K562 (cell line): ENCODE data around the gene SEC61A2. TPM values are rescaled to one million over a fixed set of nuclear protein-coding genes. Genes with fewer than 3 reads are reported as not detected.
A peak's percentile ranks its signal among the peaks of the same experiment; 100 is the strongest.

ENCODE experiments used
- ARID2 ChIP-seq: fragments of 450-650 bp; IDR thresholded peaks from 2 replicates; pipeline ENCODE4 v1.6.1; 2017; ENCODE audit warnings: antibody characterized with exemption, mild to moderate bottlenecking
- CBX5 ChIP-seq: IDR thresholded peaks from 2 replicates; pipeline ENCODE4 v1.6.1; 2014; ENCODE audit warnings: low read depth, borderline replicate concordance
- CXXC5 ChIP-seq: fragments of 250-450 bp; sonication (Bioruptor Pico); IDR thresholded peaks from 2 replicates; pipeline ENCODE4 v1.8.0; 2022; ENCODE audit warnings: inconsistent platforms, mild to moderate bottlenecking, moderate library complexity
- GABPB1 ChIP-seq: sonication (generic); formaldehyde crosslinking; IDR thresholded peaks from 2 replicates; pipeline ENCODE4 v1.8.0; 2022; ENCODE audit warnings: mild to moderate bottlenecking, missing genetic modification reagents
- HDAC1 ChIP-seq, 2 experiments: fragments of 450-650 bp; IDR thresholded peaks; 2 replicates each; pipeline ENCODE4 v1.6.1; 2016 to 2017; ENCODE audit warnings: inconsistent platforms in 1 of 2, mild to moderate bottlenecking in 1 of 2, moderate library complexity in 1 of 2
- HEY1 ChIP-seq: fragments of 250-450 bp; sonication (Bioruptor Pico); IDR thresholded peaks from 2 replicates; pipeline ENCODE4 v1.5.0; 2020; ENCODE audit warnings: mild to moderate bottlenecking, moderate library complexity, borderline replicate concordance
- MAFG ChIP-seq: fragments of 450-650 bp; conservative IDR thresholded peaks from 2 replicates; pipeline ENCODE4 v1.6.1; 2016; ENCODE audit warnings: missing genetic modification characterization, missing compliant biosample characterization
- MCM7 ChIP-seq, 2 experiments: fragments of 450-650 bp; IDR thresholded peaks; 2 replicates each; pipeline ENCODE4 v1.6.1; 2016 to 2018
- TSC22D4 ChIP-seq: fragments of 450-650 bp; IDR thresholded peaks from 2 replicates; pipeline ENCODE4 v1.6.1; 2016; ENCODE audit warnings: missing genetic modification characterization, missing biosample characterization, control low read depth
- YY1 ChIP-seq, 3 experiments: IDR thresholded peaks; 2 replicates each; pipeline ENCODE4 v1.6.1; 2011; ENCODE audit warnings: low read length in 2 of 3, mild to moderate bottlenecking in 2 of 3, moderate library complexity in 2 of 3, borderline replicate concordance in 1 of 3, control low read depth in 1 of 3, low read depth in 1 of 3; ENCODE audit not compliant: insufficient read depth in 3 of 3, insufficient replicate concordance in 2 of 3, control insufficient read depth in 1 of 3, insufficient read length in 1 of 3; ENCODE audit errors: extremely low read depth in 1 of 3
- ZFP1 ChIP-seq: fragments of 450-650 bp; formaldehyde crosslinking; IDR thresholded peaks from 2 replicates; pipeline ENCODE4 v1.4.0; 2020; ENCODE audit warnings: mild to moderate bottlenecking, mixed read lengths
- ZNF764 ChIP-seq: fragments of 250-450 bp; sonication (Bioruptor Pico); IDR thresholded peaks from 2 replicates; pipeline ENCODE4 v1.4.0; 2020; ENCODE audit warnings: low read depth, mild to moderate bottlenecking, moderate library complexity
- polyA plus RNA-seq, 8 experiments: library from polyadenylated mRNA; depleted of rRNA in 4 of 8; stranded (reverse) in 5 of 8; unstranded in 3 of 8; fragments of >200 nt; fragmentation: Nextera tagmentation in 2 of 8; fragmentation: Illumina TruSeq in 1 of 8; extraction: Ambion mirVana in 2 of 8; extraction: Trizol in 1 of 8; gene quantifications; 2 replicates each; pipeline versions ENCODE4 v1.2.1 to v1.2.3, GENCODE V29; 2011 to 2014; ENCODE audit warnings: inconsistent platforms in 1 of 8, missing spikeins in 1 of 8
- total RNA-seq, 7 experiments: library from RNA; depleted of rRNA in 6 of 7; stranded (reverse); fragments of >200 nt in 6 of 7; fragmentation: Illumina TruSeq in 2 of 7; extraction: Trizol in 2 of 7; gene quantifications; 2 replicates each; pipeline versions ENCODE4 v1.2.1 to v1.2.3, GENCODE V29; 2011 to 2021; ENCODE audit warnings: low replicate concordance in 1 of 7
- TF ChIP-seq, protein P1 (sequence below), 2 experiments: IDR thresholded peaks; 2 replicates each; pipeline ENCODE4 v1.6.1; 2012; ENCODE audit warnings: improper control_type of control experiment in 2 of 2, low read depth in 2 of 2, low read length in 2 of 2, borderline replicate concordance in 1 of 2
- TF ChIP-seq, protein P2 (sequence below), 2 experiments: fragments of 450-650 bp in 1 of 2; sonication (generic) in 1 of 2; formaldehyde crosslinking in 1 of 2; IDR thresholded peaks; 2 replicates each; pipeline versions ENCODE4 v1.7.1 to v1.9.0; 2016 to 2022; ENCODE audit warnings: inconsistent platforms in 1 of 2, mild to moderate bottlenecking in 1 of 2, missing genetic modification reagents in 1 of 2

SEC61A2 gene
- total and polyA plus RNA-seq, 9 of the 15 experiments (the other 6 are each of a cell fraction or from before 2014, with no cell fraction given), result 1.2 to 9.7 (median 3.9) TPM

DNA sequence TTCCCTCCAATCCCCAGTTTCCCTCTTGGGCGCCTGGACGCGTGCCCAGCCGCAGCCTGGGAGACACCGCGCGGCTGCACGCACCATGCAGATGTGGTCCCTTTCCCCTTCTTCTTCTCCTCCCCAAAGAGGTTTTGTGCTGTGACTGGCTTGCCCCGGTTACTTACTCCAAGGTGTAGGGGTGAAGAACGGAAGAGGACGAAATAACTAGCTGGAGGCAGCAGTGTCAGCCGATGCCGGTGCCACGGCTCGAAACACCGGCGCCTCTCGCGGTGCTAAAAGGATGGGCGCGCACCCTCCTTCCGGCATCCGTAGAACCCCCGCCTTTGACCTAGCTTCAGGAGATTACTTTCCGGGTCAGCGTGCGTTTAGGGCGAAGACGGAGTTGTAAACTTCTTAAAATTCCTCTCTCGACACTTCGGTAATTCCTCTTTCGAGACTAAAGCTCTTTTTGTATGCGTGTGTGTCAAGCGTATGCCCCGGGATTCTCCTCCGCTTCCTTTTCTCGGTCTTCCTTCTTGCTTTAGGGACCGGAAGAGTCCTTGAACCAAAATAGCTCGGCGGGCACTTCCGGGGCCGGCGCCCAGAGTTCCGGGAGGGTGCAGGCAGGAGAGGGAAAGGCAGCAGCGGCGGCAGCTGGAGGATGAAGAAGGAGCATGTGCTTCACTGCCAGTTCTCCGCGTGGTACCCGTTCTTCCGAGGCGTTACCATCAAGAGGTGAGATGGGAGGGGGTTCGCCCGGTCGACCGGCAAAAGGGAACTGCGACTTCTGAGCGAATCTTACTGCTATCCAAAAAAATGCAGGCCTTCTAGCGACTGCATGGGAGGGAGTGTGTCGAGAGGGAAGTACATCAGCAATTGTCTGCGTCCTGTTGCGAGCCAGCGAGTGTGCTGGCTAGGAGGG lies 66.4 kb downstream of the SEC61A2 start, which contains the start of the genes CDC123 and NUDT5 (continued):
- TF ChIP-seq CXXC5 (CRISPR knock-in tag) (peak; percentile 82), MCM7 (IDR thresholded peaks at IDR 0.05) (no peak), HDAC1 (IDR thresholded peaks at IDR 0.05) (peak in 1 of 2 experiments; percentile 80; a peak in 2 of 4 replicates), CBX5 (no peak), ZNF764 (no peak), YY1 (IDR thresholded peaks at IDR 0.05; ENCODE audit: borderline replicate concordance in 1 of 3, control insufficient read depth in 1 of 3, extremely low read depth in 1 of 3, insufficient read depth in 3 of 3, insufficient read length in 1 of 3, insufficient replicate concordance in 2 of 3, low read depth in 1 of 3, low read length in 2 of 3) (peak in 1 of 3 experiments; percentile 19), ZFP1 (CRISPR knock-in tag) (no peak), MAFG (tag) (no peak), GABPB1 (peak; percentile 97), ARID2 (no peak), TSC22D4 (tag) (no peak), HEY1 (no peak)
- TF ChIP-seq, protein P1, sequence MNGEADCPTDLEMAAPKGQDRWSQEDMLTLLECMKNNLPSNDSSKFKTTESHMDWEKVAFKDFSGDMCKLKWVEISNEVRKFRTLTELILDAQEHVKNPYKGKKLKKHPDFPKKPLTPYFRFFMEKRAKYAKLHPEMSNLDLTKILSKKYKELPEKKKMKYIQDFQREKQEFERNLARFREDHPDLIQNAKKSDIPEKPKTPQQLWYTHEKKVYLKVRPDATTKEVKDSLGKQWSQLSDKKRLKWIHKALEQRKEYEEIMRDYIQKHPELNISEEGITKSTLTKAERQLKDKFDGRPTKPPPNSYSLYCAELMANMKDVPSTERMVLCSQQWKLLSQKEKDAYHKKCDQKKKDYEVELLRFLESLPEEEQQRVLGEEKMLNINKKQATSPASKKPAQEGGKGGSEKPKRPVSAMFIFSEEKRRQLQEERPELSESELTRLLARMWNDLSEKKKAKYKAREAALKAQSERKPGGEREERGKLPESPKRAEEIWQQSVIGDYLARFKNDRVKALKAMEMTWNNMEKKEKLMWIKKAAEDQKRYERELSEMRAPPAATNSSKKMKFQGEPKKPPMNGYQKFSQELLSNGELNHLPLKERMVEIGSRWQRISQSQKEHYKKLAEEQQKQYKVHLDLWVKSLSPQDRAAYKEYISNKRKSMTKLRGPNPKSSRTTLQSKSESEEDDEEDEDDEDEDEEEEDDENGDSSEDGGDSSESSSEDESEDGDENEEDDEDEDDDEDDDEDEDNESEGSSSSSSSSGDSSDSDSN (IDR thresholded peaks at IDR 0.05; ENCODE audit: borderline replicate concordance in 1 of 2, low read depth in 2 of 2, low read length in 2 of 2), result peak in 1 of 2 experiments; percentile 75; a peak in 2 of 4 replicates
- TF ChIP-seq, protein P2, sequence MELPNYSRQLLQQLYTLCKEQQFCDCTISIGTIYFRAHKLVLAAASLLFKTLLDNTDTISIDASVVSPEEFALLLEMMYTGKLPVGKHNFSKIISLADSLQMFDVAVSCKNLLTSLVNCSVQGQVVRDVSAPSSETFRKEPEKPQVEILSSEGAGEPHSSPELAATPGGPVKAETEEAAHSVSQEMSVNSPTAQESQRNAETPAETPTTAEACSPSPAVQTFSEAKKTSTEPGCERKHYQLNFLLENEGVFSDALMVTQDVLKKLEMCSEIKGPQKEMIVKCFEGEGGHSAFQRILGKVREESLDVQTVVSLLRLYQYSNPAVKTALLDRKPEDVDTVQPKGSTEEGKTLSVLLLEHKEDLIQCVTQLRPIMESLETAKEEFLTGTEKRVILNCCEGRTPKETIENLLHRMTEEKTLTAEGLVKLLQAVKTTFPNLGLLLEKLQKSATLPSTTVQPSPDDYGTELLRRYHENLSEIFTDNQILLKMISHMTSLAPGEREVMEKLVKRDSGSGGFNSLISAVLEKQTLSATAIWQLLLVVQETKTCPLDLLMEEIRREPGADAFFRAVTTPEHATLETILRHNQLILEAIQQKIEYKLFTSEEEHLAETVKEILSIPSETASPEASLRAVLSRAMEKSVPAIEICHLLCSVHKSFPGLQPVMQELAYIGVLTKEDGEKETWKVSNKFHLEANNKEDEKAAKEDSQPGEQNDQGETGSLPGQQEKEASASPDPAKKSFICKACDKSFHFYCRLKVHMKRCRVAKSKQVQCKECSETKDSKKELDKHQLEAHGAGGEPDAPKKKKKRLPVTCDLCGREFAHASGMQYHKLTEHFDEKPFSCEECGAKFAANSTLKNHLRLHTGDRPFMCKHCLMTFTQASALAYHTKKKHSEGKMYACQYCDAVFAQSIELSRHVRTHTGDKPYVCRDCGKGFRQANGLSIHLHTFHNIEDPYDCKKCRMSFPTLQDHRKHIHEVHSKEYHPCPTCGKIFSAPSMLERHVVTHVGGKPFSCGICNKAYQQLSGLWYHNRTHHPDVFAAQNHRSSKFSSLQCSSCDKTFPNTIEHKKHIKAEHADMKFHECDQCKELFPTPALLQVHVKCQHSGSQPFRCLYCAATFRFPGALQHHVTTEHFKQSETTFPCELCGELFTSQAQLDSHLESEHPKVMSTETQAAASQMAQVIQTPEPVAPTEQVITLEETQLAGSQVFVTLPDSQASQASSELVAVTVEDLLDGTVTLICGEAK (IDR thresholded peaks at IDR 0.05), result peak; percentile 100
- TF ChIP-seq, protein P2 (CRISPR knock-in tag; IDR thresholded peaks at IDR 0.05), result no peak
